Effector memory CD8-positive, alpha-beta T cell (primary cell): ENCODE data around the gene HPN.
A peak's percentile ranks its signal among the peaks of the same experiment; 100 is the strongest.
"Not testable (repeated sequence)": the region's sequence is repeated elsewhere in the genome, so short reads cannot be mapped to it uniquely, and the experiment has no call there.

Source experiments
- ATAC-seq: fragments of 150-1000 bp; cut with Tn5 transposase; replicated peaks from 2 replicates; pipeline ENCODE4 v1.10.0; 2021; ENCODE audit warnings: mild to moderate bottlenecking, moderate library complexity
- DNase-seq, 3 experiments: peaks; one replicate each; pipeline ENCODE4 v3.0.0; 2021
- H3K27ac Mint-ChIP-seq, 2 donors: one replicate each; pipeline ENCODE4 v1.8.0; 2022; ENCODE audit warnings: mild to moderate bottlenecking in 2 of 2, mixed read lengths in 2 of 2, moderate library complexity in 2 of 2
- H3K27me3 Mint-ChIP-seq, 2 donors: one replicate each; pipeline ENCODE4 v1.8.0; 2022; ENCODE audit warnings: mixed read lengths in 2 of 2
- H3K36me3 Mint-ChIP-seq: one replicate; pipeline ENCODE4 v1.8.0; 2022; ENCODE audit warnings: mild to moderate bottlenecking, moderate library complexity, mixed read lengths; ENCODE audit not compliant: insufficient read depth
- H3K4me1 Mint-ChIP-seq, 2 donors: one replicate each; pipeline ENCODE4 v1.8.0; 2022; ENCODE audit warnings: low read depth in 2 of 2, mixed read lengths in 2 of 2
- H3K4me3 Mint-ChIP-seq, 2 donors: one replicate each; pipeline ENCODE4 v1.8.0; 2022; ENCODE audit warnings: mild to moderate bottlenecking in 2 of 2, mixed read lengths in 2 of 2, moderate library complexity in 2 of 2
- H3K9me3 Mint-ChIP-seq, 2 donors: one replicate each; pipeline ENCODE4 v1.8.0; 2022; ENCODE audit warnings: mixed read lengths in 2 of 2

Gene HPN

DNA sequence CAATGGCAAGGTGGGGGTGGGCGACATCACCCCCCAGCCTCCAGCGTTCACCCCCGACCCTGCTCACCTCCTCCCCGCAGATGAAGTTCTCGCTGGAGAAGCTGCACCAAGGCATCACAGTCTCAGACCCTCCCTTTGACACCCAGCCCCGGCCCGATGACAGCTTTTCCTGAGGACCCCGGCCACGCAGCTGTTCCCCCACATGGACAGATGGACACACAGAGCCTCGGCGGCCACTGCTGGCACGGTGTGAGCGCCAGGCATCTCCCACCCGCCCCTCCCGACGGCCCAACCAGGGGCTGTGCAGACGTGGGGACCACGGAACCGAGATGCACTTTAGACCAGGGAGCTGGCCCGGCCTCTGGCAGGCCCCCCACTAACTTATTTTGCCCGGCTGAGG, 15.6 kb upstream of the HPN start:
- Mint-ChIP-seq H3K4me3 (no peak overlapping the region), H3K27me3 (peaks cover 0 to under 1% of the 10 kb centered on the region in 2 donors), H3K27ac (no peak overlapping the region), H3K4me1 (peaks cover under 1 to 13% of the 10 kb centered on the region in 2 donors), H3K36me3 (peaks cover 59% of the 10 kb centered on the region), H3K9me3 (no peaks in the 10 kb centered on the region)
- ATAC-seq (no peak), DNase-seq (no peak)

DNA sequence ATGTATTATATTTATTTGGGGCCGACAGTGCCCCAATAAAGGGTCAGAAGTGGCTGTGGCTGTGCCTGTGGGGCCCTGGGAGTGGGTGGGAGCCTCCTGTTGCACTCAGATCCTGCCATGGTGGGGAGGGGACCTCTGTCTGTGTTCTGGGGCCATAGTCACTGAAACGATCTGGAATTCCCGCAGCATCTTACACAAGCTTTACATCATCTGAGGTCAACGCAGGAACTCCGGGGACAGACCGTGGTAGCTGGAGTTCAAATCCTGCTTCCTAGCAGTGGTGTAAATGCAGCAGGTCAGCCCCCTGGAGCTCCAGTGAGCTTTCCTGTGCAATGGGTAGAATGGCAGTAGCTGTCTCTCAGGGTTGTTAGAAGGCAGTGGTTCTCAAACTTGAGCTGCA, 15.1 kb upstream of the HPN start:
- H3K36me3 Mint-ChIP-seq, result peaks cover 59% of the 10 kb centered on the region
- no peak overlapping the region for H3K4me3 Mint-ChIP-seq
- no peaks in the 10 kb centered on the region for H3K9me3 Mint-ChIP-seq
- H3K27ac Mint-ChIP-seq, result no peak overlapping the region
- H3K27me3 Mint-ChIP-seq, result peaks cover 0 to 5% of the 10 kb centered on the region in 2 donors
- ATAC-seq, result no peak
- no peak for DNase-seq
- peaks cover 5 to 17% of the 10 kb centered on the region in 2 donors for H3K4me1 Mint-ChIP-seq

GRCh38 chr19:35027009-35027408, 14.5 kb upstream of the HPN start:
- peaks cover 0 to 6% of the 10 kb centered on the region in 2 donors for H3K27me3 Mint-ChIP-seq
- DNase-seq (no peak), ATAC-seq (no peak)
- no peak overlapping the region for H3K27ac Mint-ChIP-seq
- H3K36me3 Mint-ChIP-seq, result peaks cover 55% of the 10 kb centered on the region
- no peaks in the 10 kb centered on the region for H3K9me3 Mint-ChIP-seq
- H3K4me3 Mint-ChIP-seq, result no peak overlapping the region
- H3K4me1 Mint-ChIP-seq, result peaks cover 6 to 18% of the 10 kb centered on the region in 2 donors

DNA sequence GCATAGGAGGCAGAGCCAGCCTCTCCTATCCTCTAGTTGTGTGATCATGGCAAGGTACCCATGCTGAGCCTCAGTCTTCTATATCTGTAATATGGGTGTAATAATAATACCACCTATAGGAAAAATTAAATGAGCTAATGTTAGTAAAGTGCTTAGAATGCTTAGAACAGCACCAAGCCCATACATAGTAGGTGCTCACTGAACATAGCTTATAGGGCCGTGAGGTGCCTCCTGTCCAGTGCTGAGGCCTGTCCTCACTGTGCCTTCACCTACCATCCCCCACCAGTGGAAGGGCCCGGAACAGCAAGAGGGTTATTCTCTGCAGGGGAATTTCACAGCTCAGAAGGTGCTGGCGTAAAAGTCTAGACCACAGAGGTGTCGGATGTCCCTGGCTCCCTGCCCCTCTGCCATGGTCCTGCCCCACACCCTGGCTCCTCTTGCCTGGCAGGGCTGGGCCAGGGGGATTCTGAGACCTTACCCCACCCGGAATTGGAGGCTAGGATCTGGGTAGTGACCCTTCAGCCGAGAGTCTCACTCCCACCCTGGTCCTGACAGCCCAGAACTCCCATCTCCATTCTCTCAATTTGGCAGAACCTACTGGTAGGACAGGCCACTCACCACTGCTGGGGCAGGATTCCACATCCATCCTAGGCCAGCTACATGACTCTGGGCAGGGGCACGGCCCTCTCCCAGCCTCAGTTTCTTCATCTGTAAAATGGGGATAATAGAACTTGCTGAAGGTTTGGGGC, 13.5 kb upstream of the HPN start:
- Mint-ChIP-seq H3K4me1 (peaks cover 6 to 15% of the 10 kb centered on the region in 2 donors), H3K4me3 (peak overlapping the region in 1 of 2 donors; percentile 39), H3K27ac (peak overlapping the region in 1 of 2 donors; percentile 71), H3K9me3 (no peaks in the 10 kb centered on the region), H3K27me3 (peaks cover 0 to 6% of the 10 kb centered on the region in 2 donors), H3K36me3 (peaks cover 45% of the 10 kb centered on the region)
- DNase-seq, result no peak
- ATAC-seq, result peak; percentile 35

- not testable (repeated sequence) for H3K27me3 Mint-ChIP-seq, ATAC-seq, H3K9me3 Mint-ChIP-seq, DNase-seq
- Mint-ChIP-seq H3K27ac (peak overlapping the region in 1 of 2 donors; percentile 71), H3K4me1 (peaks cover 6 to 15% of the 10 kb centered on the region in 2 donors), H3K4me3 (peak overlapping the region in 1 of 2 donors; percentile 39), H3K36me3 (peaks cover 41% of the 10 kb centered on the region)
Measured at GRCh38 chr19:35028600-35028885, 13.0 kb upstream of the HPN start.

DNA sequence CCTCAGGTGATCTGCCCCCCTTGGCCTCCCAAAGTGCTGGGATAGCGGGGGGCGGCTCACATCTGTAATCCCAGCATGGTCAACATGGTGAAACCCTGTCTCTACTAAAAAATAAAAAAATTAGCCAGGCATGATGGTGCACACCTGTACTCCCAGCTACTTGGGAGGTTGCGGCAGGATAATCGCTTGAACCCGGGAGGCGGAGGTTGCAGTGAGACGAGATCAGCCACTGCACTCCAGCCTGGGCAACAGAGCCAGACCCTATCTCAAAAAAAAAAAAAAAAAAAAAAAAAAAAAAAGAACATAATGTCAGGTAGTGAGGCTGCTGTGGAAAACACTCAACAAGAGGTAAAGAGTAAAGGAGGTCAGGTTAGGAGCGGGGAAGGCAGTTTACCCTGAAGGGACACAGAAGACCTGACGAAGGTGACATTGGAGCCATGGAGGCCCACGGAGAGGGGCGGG, 12.2 kb upstream of the HPN start:
- not testable (repeated sequence) for H3K27me3 Mint-ChIP-seq, DNase-seq, H3K9me3 Mint-ChIP-seq, H3K27ac Mint-ChIP-seq, ATAC-seq
- Mint-ChIP-seq H3K4me3 (peak overlapping the region; percentile 46 to 51), H3K4me1 (peaks cover 6 to 15% of the 10 kb centered on the region in 2 donors), H3K36me3 (peaks cover 34% of the 10 kb centered on the region)

DNA sequence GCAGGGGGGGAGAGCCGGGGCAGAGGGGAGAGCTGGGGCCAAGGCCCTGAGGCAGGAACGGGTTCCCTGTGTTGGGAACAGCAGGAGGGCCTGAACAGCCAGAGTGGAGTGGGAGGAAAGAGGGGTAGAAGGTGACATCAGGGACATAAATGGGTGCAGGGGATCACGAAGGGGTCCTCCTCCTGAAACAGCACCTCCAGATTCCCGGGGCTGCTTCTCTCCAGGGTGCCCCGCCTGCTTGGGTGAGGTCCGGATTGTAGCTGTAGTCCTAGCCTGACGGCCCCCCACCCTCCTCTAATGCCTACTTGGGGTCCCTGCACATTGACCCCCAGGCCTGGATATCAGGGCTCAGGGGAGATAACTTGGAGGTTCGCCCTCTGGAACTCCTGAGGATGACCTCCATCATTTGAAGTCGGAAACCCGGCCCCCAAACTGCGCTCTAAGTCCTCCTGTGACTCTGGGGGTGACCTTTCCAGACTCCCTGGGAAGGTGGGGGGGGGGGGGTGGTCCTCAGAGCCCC, 11.7 kb upstream of the HPN start:
- no peaks in the 10 kb centered on the region for H3K9me3 Mint-ChIP-seq
- ATAC-seq, result no peak
- DNase-seq, result no peak
- no peak overlapping the region for H3K27ac Mint-ChIP-seq
- H3K27me3 Mint-ChIP-seq, result peaks cover 0 to 6% of the 10 kb centered on the region in 2 donors
- peaks cover 6 to 15% of the 10 kb centered on the region in 2 donors for H3K4me1 Mint-ChIP-seq
- peak overlapping the region; percentile 46 to 51 for H3K4me3 Mint-ChIP-seq
- H3K36me3 Mint-ChIP-seq, result peaks cover 29% of the 10 kb centered on the region

DNA sequence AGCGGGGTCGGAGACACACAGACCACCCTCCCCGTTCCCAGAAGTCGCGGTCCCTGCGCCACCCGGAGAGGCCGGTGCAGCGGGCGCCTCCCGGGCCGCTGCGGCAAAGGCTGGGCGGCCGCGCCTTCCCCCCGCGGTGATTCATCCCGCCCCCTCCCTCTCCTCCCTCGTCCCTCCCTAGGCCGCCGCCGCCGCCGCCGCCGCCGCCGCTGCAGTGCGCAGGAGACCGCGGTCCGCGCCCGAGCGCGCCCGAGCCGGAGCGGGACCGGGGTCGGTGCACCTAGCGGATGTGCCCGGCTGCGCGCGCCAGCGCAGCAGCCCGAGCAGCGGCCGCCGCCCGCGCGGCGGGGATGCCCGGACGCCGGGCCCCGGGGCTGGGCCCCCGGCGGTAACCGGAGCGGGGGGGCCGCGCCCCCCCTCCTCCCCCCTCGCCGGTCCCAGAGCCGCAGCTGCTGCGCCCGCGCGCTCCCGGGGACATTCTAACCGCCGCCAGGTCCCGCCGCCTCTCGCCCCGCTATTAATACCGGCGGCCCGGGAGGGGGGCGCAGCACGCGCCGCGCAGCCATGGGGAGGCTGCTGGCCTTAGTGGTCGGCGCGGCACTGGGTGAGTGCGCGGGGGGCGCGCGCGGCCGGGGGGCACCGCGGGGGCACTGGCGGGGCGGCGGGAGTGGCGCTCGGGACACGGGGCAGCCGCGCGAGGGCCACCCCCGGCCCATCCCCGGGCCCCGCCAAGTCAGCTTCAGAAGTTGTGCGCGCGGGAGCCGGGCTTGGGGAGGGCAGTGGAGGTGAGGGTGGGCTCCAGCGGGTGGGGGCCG, 11.1 kb upstream of the HPN start, which contains the start of gene SCN1B:
SCN1B (plus strand) TSS at position 214 of the 815 bp plus-strand sequence; CDS start at position 565, 351 bp downstream.
- ATAC-seq (peak; percentile 86), DNase-seq (peak; percentile 35 to 59 (median 47))
- H3K36me3 Mint-ChIP-seq, result peaks cover 23% of the 10 kb centered on the region
- H3K9me3 Mint-ChIP-seq, result no peaks in the 10 kb centered on the region
- H3K27me3 Mint-ChIP-seq, result peaks cover 0 to 6% of the 10 kb centered on the region in 2 donors
- H3K4me3 Mint-ChIP-seq, result peak within 1 kb of the TSS; percentile 59 to 85
- peak within 1 kb of the TSS; percentile 0 to 39 for H3K27ac Mint-ChIP-seq
- peaks cover 6 to 15% of the 10 kb centered on the region in 2 donors for H3K4me1 Mint-ChIP-seq

GRCh38 chr19:35031072-35031881, 10.2 kb upstream of the HPN start:
- Mint-ChIP-seq H3K36me3 (peaks cover 16% of the 10 kb centered on the region), H3K4me3 (peak overlapping the region; percentile 59 to 85), H3K27ac (peak overlapping the region; percentile 0 to 39), H3K27me3 (peaks cover 0 to 6% of the 10 kb centered on the region in 2 donors), H3K4me1 (peaks cover 6 to 15% of the 10 kb centered on the region in 2 donors), H3K9me3 (no peaks in the 10 kb centered on the region)
- no peak for ATAC-seq
- no peak for DNase-seq

GRCh38 chr19:35032356-35032865, 9.1 kb upstream of the HPN start:
- Mint-ChIP-seq H3K9me3 (no peaks in the 10 kb centered on the region), H3K36me3 (peaks cover 15% of the 10 kb centered on the region), H3K4me3 (no peak overlapping the region), H3K4me1 (peaks cover 6 to 15% of the 10 kb centered on the region in 2 donors), H3K27me3 (peaks cover 0 to 6% of the 10 kb centered on the region in 2 donors), H3K27ac (peak overlapping the region in 1 of 2 donors; percentile 22)
- DNase-seq (no peak), ATAC-seq (no peak)

- H3K9me3 Mint-ChIP-seq, result no peaks in the 10 kb centered on the region
- H3K27ac Mint-ChIP-seq, result peak overlapping the region in 1 of 2 donors; percentile 22
- H3K27me3 Mint-ChIP-seq, result peaks cover 0 to 6% of the 10 kb centered on the region in 2 donors
- H3K36me3 Mint-ChIP-seq, result peaks cover 11% of the 10 kb centered on the region
- DNase-seq (no peak), ATAC-seq (no peak)
- no peak overlapping the region for H3K4me3 Mint-ChIP-seq
- peaks cover 6 to 8% of the 10 kb centered on the region in 2 donors for H3K4me1 Mint-ChIP-seq
Measured at GRCh38 chr19:35033067-35034004, 8.2 kb upstream of the HPN start.

GRCh38 chr19:35034005-35034502, 7.5 kb upstream of the HPN start:
- H3K27ac Mint-ChIP-seq, result no peak overlapping the region
- no peak for ATAC-seq
- peaks cover 6 to 8% of the 10 kb centered on the region in 2 donors for H3K4me1 Mint-ChIP-seq
- no peak for DNase-seq
- H3K4me3 Mint-ChIP-seq, result no peak overlapping the region
- no peaks in the 10 kb centered on the region for H3K9me3 Mint-ChIP-seq
- H3K27me3 Mint-ChIP-seq, result peaks cover 0 to 6% of the 10 kb centered on the region in 2 donors
- H3K36me3 Mint-ChIP-seq, result peaks cover 6% of the 10 kb centered on the region
